Left lung (tissue), 10 donors: Measurements from ENCODE around the gene COL18A1. TPM values are rescaled to one million over a fixed set of nuclear protein-coding genes. Genes with fewer than 3 reads are reported as not detected.

Source experiments
- ATAC-seq: fragments of 200-7000 bp; cut with Tn5 transposase; one replicate; pipeline ENCODE4 v1.9.1; 2020; ENCODE audit warnings: moderate library complexity
- DNase-seq, 4 donors: peaks; one replicate each; pipeline ENCODE4 v3.0.0-alpha.2; 2013 to 2020
- H3K27ac ChIP-seq, 2 donors: fragments of 200-600 bp; sonication (generic) in 1 of 2; one replicate each; pipeline versions ENCODE4 v1.5.0 to v1.8.0; 2020 to 2021
- H3K27me3 ChIP-seq, 2 donors: fragments of 200-600 bp; sonication (generic) in 1 of 2; one replicate each; pipeline versions ENCODE4 v1.5.0 to v1.8.0; 2020 to 2021
- H3K36me3 ChIP-seq, 2 donors: fragments of 200-600 bp; sonication (generic) in 1 of 2; one replicate each; pipeline versions ENCODE4 v1.5.0 to v1.8.0; 2020 to 2021
- H3K4me1 ChIP-seq, 2 donors: fragments of 200-600 bp; one replicate each; pipeline ENCODE4 v1.8.0; 2021
- H3K4me3 ChIP-seq, 2 donors: fragments of 200-600 bp; sonication (generic) in 1 of 2; one replicate each; pipeline versions ENCODE4 v1.5.0 to v1.8.0; 2020 to 2021; ENCODE audit warnings: mild to moderate bottlenecking in 1 of 2
- H3K9me3 ChIP-seq, 2 donors: fragments of 200-600 bp; sonication (generic) in 1 of 2; one replicate each; pipeline versions ENCODE4 v1.5.0 to v1.8.0; 2020 to 2021
- intact Hi-C, 2 donors: fragments of 100-400 bp; cut with DNase I; formaldehyde crosslinking; loops; one replicate each; pipeline versions ENCODE4 v1.11.2 to v1.14.2; 2022
- polyA plus RNA-seq, 6 donors: library from polyadenylated mRNA; unstranded; fragments of 120-200 nt; gene quantifications; one replicate each; pipeline ENCODE4 v1.2.1, GENCODE V29; 2013; ENCODE audit not compliant: insufficient read length in 6 of 6
- total RNA-seq, 2 donors: library from RNA; stranded (reverse); fragmentation: NEBNext Ultra II Directional; extraction: Animal tissue kit (Norgen Biotek cat#: 25700); gene quantifications; one replicate each; pipeline ENCODE4 v1.2.1, GENCODE V29; 2021
- TF ChIP-seq, protein P1 (sequence below), 2 donors: fragments of 200-600 bp; sonication (generic) in 1 of 2; IDR thresholded peaks; one replicate each; pipeline versions ENCODE4 v1.5.0 to v1.8.0; 2021; ENCODE audit warnings: antibody characterized with exemption in 2 of 2
- donor health status: DM: no; HTN: yes; CAD: no.
- donor health status: DM: no; HTN: no; CAD: no.

COL18A1 gene
- total and polyA plus RNA-seq, 8 donors, result 39.3 to 90.2 (median 64.0) TPM

DNA sequence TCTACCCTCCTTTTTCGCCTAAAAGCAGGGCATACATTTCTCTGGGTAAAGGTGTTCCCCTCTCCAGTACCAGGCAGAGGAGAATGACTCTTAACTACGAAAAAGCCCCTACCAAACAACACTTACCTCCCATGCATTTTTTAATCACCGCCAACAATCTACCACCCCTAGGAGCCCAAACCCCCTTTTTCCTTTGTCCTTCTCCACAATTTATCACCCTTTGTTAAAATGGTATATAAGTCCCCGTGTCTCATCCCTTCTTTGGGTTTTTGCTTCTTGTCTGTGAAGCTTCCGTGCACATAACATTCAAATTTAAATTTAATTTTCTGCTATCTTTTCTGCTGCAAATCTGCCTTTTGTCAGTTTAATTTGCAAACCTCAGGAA, 27.6 kb upstream of the COL18A1 start:
- DNase-seq (no peak), ATAC-seq (no peak)
- no peaks in the 10 kb centered on the region for H3K36me3 ChIP-seq
- no peak overlapping the region for H3K4me3 ChIP-seq
- intact Hi-C loops, result no loop called here
- H3K4me1 ChIP-seq, result no peaks in the 10 kb centered on the region
- TF ChIP-seq, protein P1, sequence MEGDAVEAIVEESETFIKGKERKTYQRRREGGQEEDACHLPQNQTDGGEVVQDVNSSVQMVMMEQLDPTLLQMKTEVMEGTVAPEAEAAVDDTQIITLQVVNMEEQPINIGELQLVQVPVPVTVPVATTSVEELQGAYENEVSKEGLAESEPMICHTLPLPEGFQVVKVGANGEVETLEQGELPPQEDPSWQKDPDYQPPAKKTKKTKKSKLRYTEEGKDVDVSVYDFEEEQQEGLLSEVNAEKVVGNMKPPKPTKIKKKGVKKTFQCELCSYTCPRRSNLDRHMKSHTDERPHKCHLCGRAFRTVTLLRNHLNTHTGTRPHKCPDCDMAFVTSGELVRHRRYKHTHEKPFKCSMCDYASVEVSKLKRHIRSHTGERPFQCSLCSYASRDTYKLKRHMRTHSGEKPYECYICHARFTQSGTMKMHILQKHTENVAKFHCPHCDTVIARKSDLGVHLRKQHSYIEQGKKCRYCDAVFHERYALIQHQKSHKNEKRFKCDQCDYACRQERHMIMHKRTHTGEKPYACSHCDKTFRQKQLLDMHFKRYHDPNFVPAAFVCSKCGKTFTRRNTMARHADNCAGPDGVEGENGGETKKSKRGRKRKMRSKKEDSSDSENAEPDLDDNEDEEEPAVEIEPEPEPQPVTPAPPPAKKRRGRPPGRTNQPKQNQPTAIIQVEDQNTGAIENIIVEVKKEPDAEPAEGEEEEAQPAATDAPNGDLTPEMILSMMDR (IDR thresholded peaks at IDR 0.05), result no peak
- no peaks in the 10 kb centered on the region for H3K27me3 ChIP-seq
- H3K9me3 ChIP-seq, result no peaks in the 10 kb centered on the region
- no peak overlapping the region for H3K27ac ChIP-seq

DNA sequence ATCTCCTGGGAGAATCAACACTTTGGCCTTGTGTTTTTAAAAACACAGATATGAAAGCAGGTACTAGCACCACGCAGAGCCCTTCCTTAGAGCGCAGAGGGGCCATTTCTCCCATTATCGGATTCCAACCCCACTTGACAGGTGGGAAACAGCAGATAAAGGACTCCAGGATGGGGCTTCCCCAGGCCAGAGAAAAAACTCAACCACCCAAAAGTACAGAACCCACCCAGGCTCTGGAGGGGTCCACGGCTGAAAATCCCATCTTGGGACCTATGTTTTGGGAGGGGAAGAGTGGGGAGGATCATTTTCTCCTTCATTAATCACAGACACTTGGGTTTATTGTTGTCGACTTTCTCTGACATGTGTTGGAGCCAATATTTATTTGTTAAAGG, 27.1 kb upstream of the COL18A1 start:
- TF ChIP-seq, protein P1 (IDR thresholded peaks at IDR 0.05), result no peak
- Histone ChIP-seq H3K27me3 (no peaks in the 10 kb centered on the region), H3K36me3 (no peaks in the 10 kb centered on the region), H3K4me1 (no peaks in the 10 kb centered on the region), H3K9me3 (no peaks in the 10 kb centered on the region), H3K27ac (no peak overlapping the region), H3K4me3 (no peak overlapping the region)
- no peak for ATAC-seq
- intact Hi-C loops, result no loop called here
- no peak for DNase-seq

DNA sequence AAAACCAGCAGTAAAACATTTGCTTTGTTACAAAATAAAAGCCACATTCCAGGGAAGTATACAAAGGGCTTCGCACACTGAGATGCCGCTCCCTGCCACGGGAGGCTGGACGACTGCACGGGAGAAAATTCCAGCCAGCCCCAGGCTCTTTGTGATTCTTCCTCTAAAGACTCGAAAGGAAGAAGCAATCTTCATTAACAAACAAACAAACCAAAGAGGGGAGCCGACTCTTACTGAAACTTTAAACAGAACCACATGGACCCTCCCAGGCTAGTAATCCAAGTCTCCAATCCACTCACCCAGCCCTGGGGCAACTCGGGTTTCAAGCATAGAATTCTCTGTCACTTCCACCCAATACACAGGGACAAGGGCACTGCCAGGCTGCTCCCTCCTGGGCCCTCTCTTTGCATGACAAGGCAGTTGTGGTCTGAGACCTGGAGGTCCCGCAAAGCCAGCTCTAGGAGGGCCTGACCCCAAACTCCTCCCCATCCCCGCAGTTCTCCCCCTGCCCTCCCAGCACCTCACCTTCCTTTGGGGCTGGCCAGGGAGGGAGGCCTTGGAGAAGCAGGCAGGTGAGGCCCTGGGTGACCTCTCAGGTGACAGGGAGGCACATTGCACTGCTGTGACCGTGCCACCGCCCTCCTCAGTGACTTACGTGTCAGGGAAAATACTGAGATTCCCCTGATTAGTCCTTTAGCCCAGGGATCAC, 26.6 kb upstream of the COL18A1 start:
- intact Hi-C loops, result no loop called here
- TF ChIP-seq, protein P1 (IDR thresholded peaks at IDR 0.05), result no peak
- no peak for ATAC-seq

DNA sequence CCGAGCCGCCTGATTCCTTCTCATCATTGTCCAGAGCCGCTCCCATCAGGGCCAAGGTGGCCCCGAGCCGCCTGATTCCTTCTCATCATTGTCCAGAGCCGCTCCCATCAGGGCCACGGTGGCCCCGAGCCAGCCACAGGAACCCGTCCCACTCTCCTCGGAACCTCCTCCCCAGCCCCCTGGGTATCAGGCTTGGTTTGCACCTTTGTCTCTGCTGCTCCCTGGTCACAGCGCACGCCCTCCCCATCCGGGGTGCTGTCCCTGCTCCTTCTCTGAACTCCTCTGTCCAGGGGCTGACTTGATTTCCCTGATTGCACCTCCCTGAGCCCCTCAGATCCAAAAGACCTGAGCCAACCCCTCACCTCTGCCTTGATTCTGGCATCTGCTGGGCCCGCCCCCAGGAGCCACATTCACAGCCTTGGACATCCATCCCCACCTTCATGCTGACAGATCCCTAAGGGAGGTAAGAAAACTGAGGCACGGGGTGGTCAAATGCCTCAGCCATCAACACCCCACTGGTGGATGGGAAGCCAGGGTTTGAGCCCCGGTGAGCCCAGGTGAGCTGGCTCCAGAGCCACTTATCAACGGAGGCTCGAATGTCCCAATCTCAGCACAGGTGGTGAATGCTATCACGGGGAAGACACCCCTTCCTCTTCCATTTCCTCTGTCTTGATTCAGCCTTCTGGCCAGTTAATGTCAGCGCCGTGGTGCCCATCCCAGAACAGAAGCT, 25.6 kb upstream of the COL18A1 start:
- no peaks in the 10 kb centered on the region for H3K4me1 ChIP-seq
- peak in 2 of 4 donors; percentile 24 to 55 for DNase-seq
- intact Hi-C loops, result no loop called here

More for the DNA sequence above, 26.6 kb upstream of the COL18A1 start:
- no peaks in the 10 kb centered on the region for H3K4me1 ChIP-seq
- no peaks in the 10 kb centered on the region for H3K36me3 ChIP-seq
- H3K9me3 ChIP-seq, result no peaks in the 10 kb centered on the region
- no peak overlapping the region for H3K4me3 ChIP-seq
- no peak overlapping the region for H3K27ac ChIP-seq
- DNase-seq, result peak in 2 of 4 donors; percentile 21 to 51
- H3K27me3 ChIP-seq, result peaks cover 0 to 5% of the 10 kb centered on the region in 2 donors

DNA sequence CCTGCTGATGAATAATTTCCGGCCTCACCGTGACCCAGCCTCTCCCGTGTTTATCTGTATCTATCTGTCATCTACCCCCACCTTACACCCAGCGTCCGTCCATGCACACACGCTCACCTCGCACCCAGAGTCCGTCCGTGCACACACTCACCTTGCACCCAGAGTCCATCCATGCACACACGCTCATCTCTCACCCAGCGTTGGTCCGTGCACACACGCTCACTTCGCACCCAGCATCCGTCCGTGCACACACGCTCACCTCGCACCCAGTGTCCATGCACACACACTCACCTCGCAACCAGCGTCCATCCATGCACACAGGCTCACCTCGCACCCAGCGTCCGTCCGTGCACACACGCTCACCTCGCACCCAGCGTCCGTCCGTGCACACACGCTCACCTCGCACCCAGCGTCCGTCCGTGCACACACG, 25.0 kb upstream of the COL18A1 start:
- Histone ChIP-seq H3K27me3 (peaks cover 0 to 14% of the 10 kb centered on the region in 2 donors), H3K9me3 (no peaks in the 10 kb centered on the region), H3K27ac (no peak overlapping the region), H3K36me3 (no peaks in the 10 kb centered on the region), H3K4me1 (no peaks in the 10 kb centered on the region), H3K4me3 (no peak overlapping the region)
- peak in 1 of 4 donors; percentile 11 for DNase-seq
- no peak for ATAC-seq
- intact Hi-C loops, result no loop called here
- TF ChIP-seq, protein P1 (IDR thresholded peaks at IDR 0.05), result no peak

More for the DNA sequence above, 25.6 kb upstream of the COL18A1 start:
- no peak for ATAC-seq
- TF ChIP-seq, protein P1 (IDR thresholded peaks at IDR 0.05), result no peak
- H3K27ac ChIP-seq, result no peak overlapping the region
- H3K4me3 ChIP-seq, result no peak overlapping the region
- no peaks in the 10 kb centered on the region for H3K9me3 ChIP-seq
- H3K27me3 ChIP-seq, result peaks cover 0 to 12% of the 10 kb centered on the region in 2 donors
- H3K36me3 ChIP-seq, result no peaks in the 10 kb centered on the region
